GM13977 (cell line): ENCODE results near the gene RAPGEF5.
A peak's percentile ranks its signal among the peaks of the same experiment; 100 is the strongest.

Experiments
- DNase-seq: peaks from one replicate; pipeline ENCODE4 v3.0.0; 2012; ENCODE audit warnings: low spot score
- in situ Hi-C: fragments of 300-500 bp; cut with MboI; formaldehyde crosslinking; loops from one replicate; pipeline ENCODE4 v1.12.0; 2022; ENCODE audit warnings: low sequenced_read_pairs, low pct_unique_long_range_greater_than_20kb, mixed read lengths, inconsistent platforms; ENCODE audit not compliant: unreplicated experiment
- TF ChIP-seq, protein P1 (sequence below): IDR thresholded peaks from 2 replicates; pipeline ENCODE4 v1.5.1; 2012; ENCODE audit warnings: mild to moderate bottlenecking, control low read depth; ENCODE audit not compliant: insufficient read depth; ENCODE audit errors: extremely low read depth, missing control alignments

RAPGEF5 gene, protein sequence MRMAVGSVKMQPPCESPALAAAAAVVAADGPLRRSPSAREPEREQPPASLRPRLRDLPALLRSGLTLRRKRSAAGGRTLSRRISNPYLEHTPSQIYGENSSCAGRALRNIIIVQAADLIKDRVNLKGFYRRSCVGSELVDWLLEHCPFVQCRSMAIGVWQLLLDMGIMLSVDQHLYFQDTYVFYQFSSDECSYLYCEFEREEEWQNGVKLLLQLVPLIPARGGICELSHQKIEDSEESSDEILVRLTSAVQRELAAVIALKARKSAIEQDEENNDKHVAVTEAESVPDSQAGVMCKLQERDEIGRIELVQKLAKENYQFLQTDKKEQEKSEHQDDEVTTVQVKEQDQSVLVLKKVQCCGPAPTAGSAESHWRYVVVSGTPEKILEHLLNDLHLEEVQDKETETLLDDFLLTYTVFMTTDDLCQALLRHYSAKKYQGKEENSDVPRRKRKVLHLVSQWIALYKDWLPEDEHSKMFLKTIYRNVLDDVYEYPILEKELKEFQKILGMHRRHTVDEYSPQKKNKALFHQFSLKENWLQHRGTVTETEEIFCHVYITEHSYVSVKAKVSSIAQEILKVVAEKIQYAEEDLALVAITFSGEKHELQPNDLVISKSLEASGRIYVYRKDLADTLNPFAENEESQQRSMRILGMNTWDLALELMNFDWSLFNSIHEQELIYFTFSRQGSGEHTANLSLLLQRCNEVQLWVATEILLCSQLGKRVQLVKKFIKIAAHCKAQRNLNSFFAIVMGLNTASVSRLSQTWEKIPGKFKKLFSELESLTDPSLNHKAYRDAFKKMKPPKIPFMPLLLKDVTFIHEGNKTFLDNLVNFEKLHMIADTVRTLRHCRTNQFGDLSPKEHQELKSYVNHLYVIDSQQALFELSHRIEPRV

GRCh38 chr7:22356701-22357310, at the start of gene RAPGEF5:
Gene RAPGEF5, minus strand, starts transcription at chr7:22357154. Its CDS starts 94 bp downstream, at chr7:22357060.
- TF ChIP-seq, protein P1, sequence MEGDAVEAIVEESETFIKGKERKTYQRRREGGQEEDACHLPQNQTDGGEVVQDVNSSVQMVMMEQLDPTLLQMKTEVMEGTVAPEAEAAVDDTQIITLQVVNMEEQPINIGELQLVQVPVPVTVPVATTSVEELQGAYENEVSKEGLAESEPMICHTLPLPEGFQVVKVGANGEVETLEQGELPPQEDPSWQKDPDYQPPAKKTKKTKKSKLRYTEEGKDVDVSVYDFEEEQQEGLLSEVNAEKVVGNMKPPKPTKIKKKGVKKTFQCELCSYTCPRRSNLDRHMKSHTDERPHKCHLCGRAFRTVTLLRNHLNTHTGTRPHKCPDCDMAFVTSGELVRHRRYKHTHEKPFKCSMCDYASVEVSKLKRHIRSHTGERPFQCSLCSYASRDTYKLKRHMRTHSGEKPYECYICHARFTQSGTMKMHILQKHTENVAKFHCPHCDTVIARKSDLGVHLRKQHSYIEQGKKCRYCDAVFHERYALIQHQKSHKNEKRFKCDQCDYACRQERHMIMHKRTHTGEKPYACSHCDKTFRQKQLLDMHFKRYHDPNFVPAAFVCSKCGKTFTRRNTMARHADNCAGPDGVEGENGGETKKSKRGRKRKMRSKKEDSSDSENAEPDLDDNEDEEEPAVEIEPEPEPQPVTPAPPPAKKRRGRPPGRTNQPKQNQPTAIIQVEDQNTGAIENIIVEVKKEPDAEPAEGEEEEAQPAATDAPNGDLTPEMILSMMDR, result no peak
- in situ Hi-C loops, result no loop called here
- DNase-seq, result peak; percentile 73

GRCh38 chr7:22406715-22407114, 49.8 kb upstream of the RAPGEF5 start:
- in situ Hi-C loops, result no loop called here
- no peak for DNase-seq
- TF ChIP-seq, protein P1, result no peak

GRCh38 chr7:22404421-22405023, 47.6 kb upstream of the RAPGEF5 start:
- DNase-seq, result no peak
- in situ Hi-C loops, result no loop called here
- TF ChIP-seq, protein P1, result no peak

- DNase-seq, result no peak
- TF ChIP-seq, protein P1, result no peak
- in situ Hi-C loops, result no loop called here
These were observed 46.4 kb upstream of the RAPGEF5 start for GRCh38 chr7:22403344-22403743.

GRCh38 chr7:22402250-22402649, 45.3 kb upstream of the RAPGEF5 start:
- in situ Hi-C loops, result no loop called here
- TF ChIP-seq, protein P1, result no peak

DNA sequence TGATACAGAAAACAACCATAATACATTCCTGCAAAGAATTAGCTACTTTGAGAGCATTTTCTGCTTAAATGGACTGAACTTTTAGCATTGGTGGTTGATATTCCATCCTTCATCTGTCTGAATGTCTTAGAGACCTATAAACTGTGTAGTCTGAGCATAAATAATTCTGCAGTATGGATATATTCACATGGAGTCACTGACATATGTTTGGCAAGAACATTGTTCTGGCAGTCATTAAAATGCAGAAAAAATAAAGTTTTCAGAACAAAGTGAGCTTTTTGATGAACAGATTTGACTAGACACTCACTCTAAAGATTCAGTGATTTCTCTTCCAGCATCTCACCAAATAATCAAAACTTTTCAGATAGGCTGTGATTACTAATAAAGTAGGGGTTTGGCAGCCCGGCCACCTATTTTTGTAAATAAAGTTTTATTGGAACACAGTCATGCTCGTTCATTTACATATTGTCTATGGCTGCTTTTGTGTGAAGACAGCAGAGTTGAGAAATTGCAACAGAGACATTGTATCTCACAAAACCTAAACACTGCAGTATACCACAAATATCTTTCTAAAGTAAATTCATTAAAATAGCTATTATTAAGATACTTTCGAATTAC, 44.1 kb upstream of the RAPGEF5 start:
- TF ChIP-seq, protein P1, result no peak
- no peak for DNase-seq
- in situ Hi-C loops, result no loop called here

More at GRCh38 chr7:22402250-22402649, 45.3 kb upstream of the RAPGEF5 start:
- no peak for DNase-seq
